Mesothelial cell of epicardium (in vitro differentiated cells): ENCODE data around the gene PTPRH. TPM values are rescaled to one million over a fixed set of nuclear protein-coding genes. Genes with fewer than 3 reads are reported as not detected.

Experiments
- DNase-seq, 2 experiments: peaks; one replicate each; pipeline ENCODE4 v3.0.0; 2021; ENCODE audit warnings: low spot score in 2 of 2; ENCODE audit not compliant: unreplicated experiment in 2 of 2
- H3K27ac Mint-ChIP-seq: 2 replicates; pipeline ENCODE4 v1.8.0; 2021; ENCODE audit warnings: mixed read lengths
- H3K27me3 Mint-ChIP-seq: 2 replicates; pipeline ENCODE4 v1.8.0; 2021; ENCODE audit warnings: low read depth, mixed read lengths
- H3K36me3 Mint-ChIP-seq: 2 replicates; pipeline ENCODE4 v1.8.0; 2021; ENCODE audit warnings: mixed read lengths
- H3K4me1 Mint-ChIP-seq: 2 replicates; pipeline ENCODE4 v1.8.0; 2021; ENCODE audit warnings: mixed read lengths
- H3K4me3 Mint-ChIP-seq: 2 replicates; pipeline ENCODE4 v1.8.0; 2021; ENCODE audit warnings: mild to moderate bottlenecking, moderate library complexity, mixed read lengths
- H3K9me3 Mint-ChIP-seq: 2 replicates; pipeline ENCODE4 v1.8.0; 2021; ENCODE audit warnings: mixed read lengths
- CTCF ChIP-seq: fragments of 200-600 bp; sonication (generic); IDR thresholded peaks from one replicate; pipeline ENCODE4 v1.5.0; 2021; ENCODE audit warnings: antibody characterized with exemption; ENCODE audit not compliant: unreplicated experiment
- total RNA-seq: library from RNA; stranded (reverse); gene quantifications from 3 replicates; pipeline ENCODE4 v1.2.1, GENCODE V29; 2021

PTPRH gene
- total RNA-seq, 1 donor from 2014 or later, result 10.4 TPM

- no peaks in the 10 kb centered on the region for H3K27me3 Mint-ChIP-seq
- H3K4me1 Mint-ChIP-seq, result peaks cover 3% of the 10 kb centered on the region
- H3K4me3 Mint-ChIP-seq, result no peak overlapping the region
- H3K27ac Mint-ChIP-seq, result no peak overlapping the region
- DNase-seq, result no peak
- H3K9me3 Mint-ChIP-seq, result no peaks in the 10 kb centered on the region
- TF ChIP-seq CTCF, result no peak
- peaks cover 25% of the 10 kb centered on the region for H3K36me3 Mint-ChIP-seq
Measured at GRCh38 chr19:55231391-55232285, 22.3 kb upstream of the PTPRH start.

GRCh38 chr19:55230780-55231179 is 21.5 kb upstream of the PTPRH start:
- Mint-ChIP-seq H3K4me3 (no peak overlapping the region), H3K9me3 (no peaks in the 10 kb centered on the region), H3K36me3 (peaks cover 23% of the 10 kb centered on the region), H3K27ac (no peak overlapping the region), H3K27me3 (no peaks in the 10 kb centered on the region), H3K4me1 (peaks cover 3% of the 10 kb centered on the region)
- no peak for TF ChIP-seq CTCF
- no peak for DNase-seq

- Mint-ChIP-seq H3K27ac (no peak overlapping the region), H3K4me1 (peaks cover 3% of the 10 kb centered on the region), H3K9me3 (no peaks in the 10 kb centered on the region), H3K36me3 (peaks cover 23% of the 10 kb centered on the region), H3K27me3 (no peaks in the 10 kb centered on the region), H3K4me3 (no peak overlapping the region)
- no peak for DNase-seq
- no peak for TF ChIP-seq CTCF
Measured at GRCh38 chr19:55230329-55230728, 21.0 kb upstream of the PTPRH start.

- TF ChIP-seq CTCF, result no peak
- Mint-ChIP-seq H3K27me3 (no peaks in the 10 kb centered on the region), H3K4me3 (no peak overlapping the region), H3K27ac (no peak overlapping the region), H3K36me3 (peaks cover 18% of the 10 kb centered on the region), H3K4me1 (peaks cover 3% of the 10 kb centered on the region), H3K9me3 (no peaks in the 10 kb centered on the region)
- no peak for DNase-seq
Measured at GRCh38 chr19:55229789-55230182, 20.5 kb upstream of the PTPRH start.

GRCh38 chr19:55229145-55229788 is 20.0 kb upstream of the PTPRH start:
- no peak for TF ChIP-seq CTCF
- no peak overlapping the region for H3K4me3 Mint-ChIP-seq
- peaks cover 3% of the 10 kb centered on the region for H3K4me1 Mint-ChIP-seq
- no peak overlapping the region for H3K27ac Mint-ChIP-seq
- H3K27me3 Mint-ChIP-seq, result no peaks in the 10 kb centered on the region
- DNase-seq, result no peak
- peaks cover 14% of the 10 kb centered on the region for H3K36me3 Mint-ChIP-seq
- H3K9me3 Mint-ChIP-seq, result no peaks in the 10 kb centered on the region
